Inflammatory macrophage (primary cell): Measurements from ENCODE around the gene TXNIP.
"Not testable (repeated sequence)": the region's sequence is repeated elsewhere in the genome, so short reads cannot be mapped to it uniquely, and the experiment has no call there.

Experiments used
- DNase-seq, 2 donors: peaks; one replicate each; pipeline ENCODE4 v3.0.0-alpha.2; 2020 to 2022
- total RNA-seq, 18 experiments: gene quantifications; one replicate each; lab custom pipeline; 2026; ENCODE audit warnings: mixed read lengths in 6 of 18, inconsistent platforms in 2 of 18; lab: John Stamatoyannopoulos, UW

TXNIP gene, protein sequence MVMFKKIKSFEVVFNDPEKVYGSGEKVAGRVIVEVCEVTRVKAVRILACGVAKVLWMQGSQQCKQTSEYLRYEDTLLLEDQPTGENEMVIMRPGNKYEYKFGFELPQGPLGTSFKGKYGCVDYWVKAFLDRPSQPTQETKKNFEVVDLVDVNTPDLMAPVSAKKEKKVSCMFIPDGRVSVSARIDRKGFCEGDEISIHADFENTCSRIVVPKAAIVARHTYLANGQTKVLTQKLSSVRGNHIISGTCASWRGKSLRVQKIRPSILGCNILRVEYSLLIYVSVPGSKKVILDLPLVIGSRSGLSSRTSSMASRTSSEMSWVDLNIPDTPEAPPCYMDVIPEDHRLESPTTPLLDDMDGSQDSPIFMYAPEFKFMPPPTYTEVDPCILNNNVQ
- 34.9 to 1,070 (median 266) reads per million in 18 experiments for total RNA-seq

DNA sequence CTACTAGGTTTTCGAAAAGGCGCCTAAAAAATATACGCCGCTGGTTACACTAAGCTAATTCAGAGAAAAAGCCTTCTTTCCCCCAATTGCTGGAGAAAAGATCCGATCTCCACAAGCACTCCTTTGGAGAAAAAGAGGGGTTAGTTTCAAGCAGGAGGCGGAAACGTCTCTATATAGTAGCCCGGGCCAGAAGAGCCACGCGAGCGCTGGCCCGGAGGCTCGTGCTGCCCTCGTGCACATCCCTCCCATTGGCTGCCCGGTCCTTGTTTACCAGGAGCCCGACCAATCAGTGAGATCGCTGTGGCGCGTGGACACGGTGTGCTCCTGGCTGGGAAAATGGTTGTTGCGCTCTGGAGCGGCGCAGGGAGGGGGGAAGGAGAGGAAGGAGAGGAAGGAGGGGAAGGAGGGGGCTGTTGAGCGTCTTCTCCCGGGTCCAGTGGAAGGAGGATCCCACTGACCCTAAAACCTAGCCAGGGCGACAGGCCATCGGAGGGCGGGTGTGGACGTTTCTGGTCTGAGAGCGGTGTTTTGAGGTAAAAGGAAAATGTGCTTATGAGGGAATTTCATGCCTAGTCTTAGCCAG, at the start of gene TXNIP:
TXNIP (minus strand) TSS at position 147 of the 583 bp plus-strand sequence. CDS start 313 bp downstream, outside the sequence.
- DNase-seq, result peak; percentile 98

- no peak for DNase-seq
These were observed 43.4 kb upstream of the TXNIP start for GRCh38 chr1:146039844-146040194.

DNA sequence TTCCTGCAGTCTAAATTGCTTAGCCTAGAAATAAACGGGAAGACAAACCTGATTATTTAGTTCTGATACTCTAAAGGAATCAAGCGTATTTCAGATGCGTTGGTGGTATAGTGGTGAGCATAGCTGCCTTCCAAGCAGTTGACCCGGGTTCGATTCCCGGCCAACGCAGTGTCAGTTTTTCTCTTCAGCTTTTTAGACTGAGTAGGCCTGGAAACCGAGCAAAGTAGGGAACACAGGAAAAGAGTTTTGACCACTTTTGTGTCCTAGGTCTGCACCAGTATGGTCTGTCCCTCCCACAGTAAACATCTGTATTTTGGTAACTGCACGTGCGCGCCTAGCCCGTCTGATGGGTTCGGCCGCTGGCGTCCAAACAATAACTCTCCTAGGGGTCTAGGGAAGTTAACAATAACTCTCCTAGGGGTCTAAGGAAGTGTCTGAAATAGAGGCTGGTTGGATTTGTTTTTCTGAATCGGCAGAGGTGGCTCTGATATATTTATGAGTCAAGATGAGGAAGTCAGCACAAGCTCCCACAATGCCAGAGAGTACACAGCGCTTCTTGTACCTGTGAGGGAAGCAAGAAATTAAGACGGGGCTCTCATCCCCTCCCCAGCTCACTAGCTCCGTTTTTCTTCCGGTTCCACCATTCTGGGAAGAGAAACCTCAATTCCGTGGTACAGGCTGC, 40.7 kb upstream of the TXNIP start:
- peak; percentile 86 to 94 for DNase-seq

- DNase-seq, result no peak
These were observed 40.0 kb upstream of the TXNIP start for GRCh38 chr1:146036241-146036964.

DNA sequence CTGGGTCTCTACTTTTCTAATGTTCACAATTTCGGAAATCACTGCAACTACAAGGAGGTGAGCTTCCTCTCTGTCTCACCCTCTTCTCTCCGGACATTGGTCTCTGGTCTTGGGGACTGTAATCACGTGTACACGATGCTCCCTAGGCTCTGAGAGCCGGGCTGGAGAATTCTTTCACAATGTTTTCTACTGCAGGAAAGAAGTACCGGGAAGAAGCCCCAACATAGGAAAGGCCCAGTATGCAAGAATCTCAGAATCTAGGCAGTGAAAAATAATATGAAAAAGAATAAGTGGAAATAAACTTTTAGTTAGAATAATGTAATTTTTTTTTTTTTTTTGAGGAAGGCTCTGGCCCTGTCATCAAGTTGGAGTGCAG, 38.7 kb upstream of the TXNIP start:
- DNase-seq, result peak; percentile 42 to 50

GRCh38 chr1:146032631-146033219, 36.3 kb upstream of the TXNIP start:
- DNase-seq, result peak; percentile 53 to 67

GRCh38 chr1:146031476-146031875, 35.1 kb upstream of the TXNIP start:
- DNase-seq, result no peak

DNA sequence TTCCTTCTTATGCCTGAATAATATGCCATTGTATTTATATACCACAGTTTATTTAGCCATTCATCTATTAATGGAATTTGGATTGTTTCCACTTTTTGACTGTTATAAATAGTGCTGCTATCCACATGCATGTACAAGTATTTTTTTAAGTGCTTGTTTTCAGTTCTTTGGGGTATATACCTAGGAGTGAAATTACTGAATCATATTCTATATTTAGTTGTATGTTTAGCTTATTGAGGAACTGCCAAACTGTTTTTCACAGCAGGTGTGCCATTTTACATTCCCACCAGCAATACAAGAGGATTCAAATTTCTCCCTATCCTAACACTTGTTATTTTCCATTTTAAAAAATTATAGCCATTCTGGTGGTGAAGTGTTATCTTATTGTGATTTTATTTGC, 32.7 kb upstream of the TXNIP start:
- no peak for DNase-seq

GRCh38 chr1:146026650-146027049, 30.3 kb upstream of the TXNIP start:
- DNase-seq, result not testable (repeated sequence)

DNA sequence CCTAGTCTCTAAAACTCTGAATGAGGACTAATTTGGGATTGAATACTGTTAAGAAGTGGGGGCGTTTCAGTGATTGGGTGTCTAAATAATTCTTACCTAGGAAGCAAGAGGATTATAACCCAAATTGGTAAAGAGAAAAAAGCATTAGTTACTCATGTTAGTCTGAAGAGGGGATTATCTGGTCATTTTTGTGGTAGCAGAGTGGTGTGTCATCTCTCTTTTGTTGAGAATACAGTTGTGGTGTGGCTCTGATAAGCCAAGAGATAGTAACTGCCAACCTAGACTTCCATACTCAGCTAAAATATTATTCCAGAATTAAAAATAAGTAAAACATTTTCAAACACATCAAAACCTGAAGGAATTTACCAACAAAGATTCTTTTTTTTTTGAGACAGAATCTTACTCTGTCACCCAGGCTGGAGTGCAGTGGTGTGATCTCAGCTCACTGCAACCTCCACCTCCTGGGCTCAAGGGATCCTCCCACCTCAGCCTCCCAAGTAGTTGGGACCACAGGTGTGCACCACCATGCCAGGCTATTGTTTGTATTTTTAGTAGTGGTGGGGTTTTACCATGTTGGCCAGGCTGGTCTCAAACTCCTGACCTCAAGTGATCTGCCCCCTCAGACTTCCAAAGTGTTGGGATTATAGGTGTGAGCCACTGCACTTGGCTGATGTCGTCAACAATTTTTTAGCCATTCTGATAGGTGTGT, 29.6 kb upstream of the TXNIP start:
- DNase-seq, result not testable (repeated sequence)

- DNase-seq, result no peak
These were observed 26.2 kb upstream of the TXNIP start for GRCh38 chr1:146022403-146023127.

GRCh38 chr1:146021622-146022402, 25.4 kb upstream of the TXNIP start, which contains the start of gene HJV:
TSS of gene HJV (minus strand) at chr1:146021735. CDS start at chr1:146020231, 1,504 bp downstream.
- DNase-seq, result no peak

GRCh38 chr1:146021050-146021445, 24.7 kb upstream of the TXNIP start:
- no peak for DNase-seq

- no peak for DNase-seq
These were observed 24.0 kb upstream of the TXNIP start for GRCh38 chr1:146020058-146021049.

DNA sequence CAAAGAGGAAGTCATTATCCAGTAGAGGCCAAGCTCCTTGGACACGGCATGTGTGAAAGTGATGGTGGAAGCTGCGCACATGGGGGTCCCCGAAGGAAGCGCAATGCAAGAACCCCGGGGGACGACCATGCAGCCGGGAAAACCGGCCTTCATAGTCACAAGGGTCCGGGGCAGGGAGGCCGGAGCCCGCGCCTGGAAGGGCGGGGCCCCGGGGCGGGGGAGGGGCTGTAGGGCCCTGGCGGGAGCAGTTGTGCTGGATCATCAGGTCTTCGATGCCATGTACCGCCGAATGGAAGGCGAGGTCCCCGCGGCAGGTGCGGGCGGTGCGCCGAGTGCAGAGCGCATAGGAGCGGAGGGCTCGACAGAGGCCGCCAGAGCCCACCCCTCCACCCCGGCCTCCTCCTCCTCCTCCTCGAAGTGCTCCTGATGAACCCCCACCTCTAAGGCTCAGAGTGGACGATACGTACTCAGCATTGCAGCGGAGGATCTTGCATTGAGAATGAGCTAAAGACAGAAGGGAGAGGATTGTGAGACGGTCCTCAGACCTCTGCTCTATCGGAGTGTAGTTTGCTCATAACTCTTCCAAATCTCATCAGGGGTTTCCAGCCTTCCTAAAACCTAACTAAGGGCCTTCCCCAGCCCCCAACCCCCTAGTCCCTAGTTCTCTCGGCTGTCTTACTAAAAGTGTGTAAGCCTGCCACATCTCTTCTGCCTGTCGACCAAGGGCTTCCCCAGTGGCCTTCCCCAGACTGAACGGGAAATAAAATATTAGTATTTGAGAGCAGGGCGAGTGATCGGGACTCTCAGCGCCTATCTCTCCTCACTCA, 23.1 kb upstream of the TXNIP start:
- DNase-seq, result no peak

DNA sequence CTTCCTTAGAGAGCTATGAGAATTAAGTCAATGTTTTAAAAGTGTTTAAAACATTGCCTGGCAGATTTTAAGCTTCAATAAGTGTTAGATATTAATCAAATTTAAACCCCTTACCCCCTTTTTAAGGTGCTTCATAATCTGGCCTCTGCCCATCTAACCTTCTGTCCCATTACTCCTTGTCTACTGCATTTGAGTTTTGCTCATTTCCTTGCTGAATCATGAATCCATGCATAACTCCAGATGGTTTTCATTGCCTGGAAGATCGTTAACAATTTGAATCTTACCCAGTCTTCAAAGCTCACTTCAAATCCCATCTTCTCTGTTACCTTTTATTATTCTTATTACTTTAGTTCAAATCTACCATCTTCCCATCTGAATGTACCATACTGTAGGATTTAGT, 20.5 kb upstream of the TXNIP start:
- no peak for DNase-seq

DNA sequence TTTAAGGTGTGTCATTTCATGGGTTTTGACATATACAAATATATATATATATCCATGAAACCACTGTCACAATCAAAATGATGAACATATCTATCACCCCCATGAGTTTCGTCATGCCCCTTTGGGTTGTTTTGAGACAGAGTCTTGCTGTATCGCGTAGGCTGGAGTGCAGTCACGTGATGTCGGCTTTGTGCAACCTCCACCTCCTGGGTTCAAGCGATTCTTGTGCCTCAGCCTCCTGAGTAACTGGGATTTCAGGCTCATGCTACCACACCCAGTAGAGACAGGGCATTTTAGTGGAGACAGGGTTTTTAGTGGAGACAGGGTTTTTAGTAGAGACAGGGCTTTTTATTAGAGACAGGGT, 17.2 kb upstream of the TXNIP start:
- DNase-seq, result peak; percentile 59 to 74
